BLaER1 (cell line): ENCODE data around the gene PABPC1L2B.
"Not testable (repeated sequence)": the region's sequence is repeated elsewhere in the genome, so short reads cannot be mapped to it uniquely, and the experiment has no call there.

Experiments
- H3K27ac ChIP-seq: shearing (Covaris generic); formaldehyde crosslinking; 2 replicates; pipeline ENCODE4 v1.8.1; 2022
- H3K27me3 ChIP-seq: shearing (Covaris generic); formaldehyde crosslinking; 2 replicates; pipeline ENCODE4 v1.8.1; 2022
- H3K36me3 ChIP-seq: shearing (Covaris generic); formaldehyde crosslinking; 2 replicates; pipeline ENCODE4 v1.8.1; 2022
- H3K4me1 ChIP-seq: shearing (Covaris generic); formaldehyde crosslinking; 2 replicates; pipeline ENCODE4 v1.8.1; 2022
- H3K4me2 ChIP-seq: shearing (Covaris generic); formaldehyde crosslinking; 2 replicates; pipeline ENCODE4 v1.8.1; 2022
- H3K4me3 ChIP-seq: shearing (Covaris generic); formaldehyde crosslinking; 2 replicates; pipeline ENCODE4 v1.8.1; 2022
- H3K9ac ChIP-seq: shearing (Covaris generic); formaldehyde crosslinking; 2 replicates; pipeline ENCODE4 v1.8.1; 2022
- H3K9me3 ChIP-seq: shearing (Covaris generic); formaldehyde crosslinking; 2 replicates; pipeline ENCODE4 v1.8.1; 2022
- H4K20me1 ChIP-seq: shearing (Covaris generic); formaldehyde crosslinking; 2 replicates; pipeline ENCODE4 v1.8.1; 2022
- Cebpa-rat ChIP-seq: shearing (Covaris generic); IDR thresholded peaks from 2 replicates; pipeline ENCODE4 v1.8.1; 2022

Gene PABPC1L2B

DNA sequence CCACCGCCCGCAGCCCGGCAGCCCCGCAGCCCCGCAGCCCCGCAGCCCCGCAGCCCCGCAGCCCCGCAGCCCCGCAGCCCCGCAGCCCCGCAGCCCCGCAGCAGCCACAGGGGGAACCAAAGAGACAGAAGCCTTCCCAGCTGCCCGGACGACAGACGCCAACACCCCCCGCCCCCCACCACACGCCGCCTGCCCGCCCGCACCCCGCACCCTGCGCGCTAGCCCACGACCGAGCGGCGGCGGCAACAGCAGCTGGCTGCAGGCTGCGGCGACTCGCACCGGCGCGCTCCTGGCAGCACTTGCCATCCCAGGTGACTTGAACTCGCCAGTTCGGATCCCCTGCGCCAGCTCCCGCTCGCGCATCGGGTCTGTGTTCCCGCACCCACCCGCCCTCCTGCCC lies at the start of gene PABPC1L2B:
Gene PABPC1L2B (plus strand): TSS at position 207 of the 400 bp plus-strand sequence. CDS start 704 bp downstream, outside the sequence.
- H3K9ac ChIP-seq, H3K36me3 ChIP-seq, H3K9me3 ChIP-seq, H3K27me3 ChIP-seq, H3K4me2 ChIP-seq, H3K4me1 ChIP-seq, H3K27ac ChIP-seq, H4K20me1 ChIP-seq, H3K4me3 ChIP-seq: not testable (repeated sequence)

DNA sequence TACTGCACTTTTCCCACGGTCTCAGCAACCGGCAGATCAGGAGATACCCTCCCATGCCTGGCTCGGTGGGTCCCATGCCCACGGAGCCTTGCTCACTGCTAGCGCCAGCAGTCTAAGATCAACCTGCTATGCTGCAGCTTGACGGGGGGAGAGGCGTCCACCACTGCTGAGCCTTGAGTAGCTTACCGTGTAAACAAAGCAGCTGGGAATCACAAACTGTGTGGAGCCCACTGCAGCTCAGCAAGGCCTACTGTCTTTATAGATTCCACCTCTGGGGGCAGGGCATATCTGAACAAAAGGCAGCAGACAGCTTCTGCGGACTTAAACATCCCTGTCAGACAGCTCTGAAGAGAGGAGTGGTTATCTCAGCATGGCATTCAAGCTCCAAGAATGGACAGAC lies 42.8 kb upstream of the PABPC1L2B start:
- H3K27me3 ChIP-seq, H3K4me3 ChIP-seq, H3K27ac ChIP-seq, H3K9me3 ChIP-seq, H3K4me2 ChIP-seq, H4K20me1 ChIP-seq, H3K4me1 ChIP-seq, H3K36me3 ChIP-seq, H3K9ac ChIP-seq: not testable (repeated sequence)

DNA sequence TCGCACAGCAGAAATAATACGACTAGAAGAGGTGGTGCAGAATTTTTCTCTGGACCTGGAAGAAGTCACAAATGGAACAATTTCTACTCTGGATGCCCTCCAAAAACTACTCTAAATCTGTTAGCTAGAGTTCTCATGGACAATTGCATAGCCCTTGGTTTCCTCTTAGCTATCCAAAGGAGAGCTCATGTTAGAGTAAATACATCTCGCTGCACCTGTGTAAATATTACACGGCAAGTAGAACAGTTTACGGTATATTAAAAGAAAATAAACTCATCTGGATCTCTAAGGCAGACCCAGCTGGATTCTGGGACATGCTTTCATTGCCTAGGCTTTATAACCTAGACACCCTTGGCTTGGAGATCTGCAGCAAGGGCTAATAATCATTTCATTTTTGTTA lies 30.9 kb upstream of the PABPC1L2B start:
- not testable (repeated sequence) for H3K27me3 ChIP-seq, H3K4me2 ChIP-seq, H3K36me3 ChIP-seq

DNA sequence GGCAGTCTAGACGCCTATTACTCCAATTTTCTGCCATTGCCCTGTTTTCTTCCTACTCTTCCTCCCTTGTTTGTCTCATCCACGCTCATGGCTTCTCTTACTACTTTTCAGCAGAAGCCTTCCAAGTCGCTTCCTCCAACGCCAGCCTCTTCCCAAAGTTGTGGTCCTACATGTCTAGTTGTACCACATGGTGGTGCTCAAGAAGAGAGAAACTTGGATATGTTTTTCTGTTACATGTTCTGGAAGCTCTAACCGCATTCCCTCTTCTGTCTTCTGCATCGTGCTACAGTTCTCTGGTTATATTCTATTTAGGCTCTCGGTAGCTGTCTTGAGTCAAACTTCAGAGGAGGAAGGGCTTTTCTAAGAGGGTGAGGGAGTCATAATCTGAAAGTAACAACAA lies 27.9 kb upstream of the PABPC1L2B start:
- not testable (repeated sequence) for H3K27ac ChIP-seq, H3K9ac ChIP-seq, H3K4me2 ChIP-seq, H3K9me3 ChIP-seq, H3K4me1 ChIP-seq, H3K36me3 ChIP-seq, H4K20me1 ChIP-seq, H3K4me3 ChIP-seq, H3K27me3 ChIP-seq

More for the DNA sequence above, 30.9 kb upstream of the PABPC1L2B start:
- not testable (repeated sequence) for H3K4me3 ChIP-seq, H3K9ac ChIP-seq, H3K4me1 ChIP-seq, H3K9me3 ChIP-seq, H4K20me1 ChIP-seq, H3K27ac ChIP-seq

DNA sequence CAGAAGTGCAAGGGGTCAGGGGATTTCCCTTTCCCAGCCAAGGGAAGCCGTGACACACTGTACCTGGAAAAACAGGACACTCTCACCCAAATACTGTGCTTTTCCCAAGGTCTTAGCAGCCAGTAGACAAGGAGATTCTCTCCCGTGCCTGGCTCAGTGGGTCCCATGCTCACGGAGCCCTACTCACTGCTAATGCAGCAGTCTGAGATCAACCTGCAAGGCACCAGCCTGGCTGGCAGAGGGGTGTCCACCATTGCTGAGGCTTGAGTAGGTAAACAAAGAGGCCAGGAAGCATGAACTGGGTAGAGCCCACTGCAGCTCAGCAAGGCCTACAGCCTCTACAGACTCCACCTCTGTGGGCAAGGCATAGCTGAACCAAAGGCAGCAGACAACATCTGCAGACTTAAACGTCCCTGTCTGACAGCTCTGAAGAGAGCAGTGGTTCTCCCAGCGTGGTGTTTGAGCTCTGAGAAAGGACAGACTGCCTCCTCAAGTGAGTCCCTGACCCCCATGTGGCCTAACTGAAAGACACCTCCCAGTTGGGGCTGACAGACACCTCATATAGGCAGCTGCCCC lies 21.8 kb upstream of the PABPC1L2B start:
- not testable (repeated sequence) for H3K4me1 ChIP-seq, H3K36me3 ChIP-seq, H3K4me3 ChIP-seq, H3K9me3 ChIP-seq, H3K9ac ChIP-seq, H3K27ac ChIP-seq, H4K20me1 ChIP-seq, H3K4me2 ChIP-seq
- peaks cover 39% of the 10 kb centered on the region for H3K27me3 ChIP-seq

DNA sequence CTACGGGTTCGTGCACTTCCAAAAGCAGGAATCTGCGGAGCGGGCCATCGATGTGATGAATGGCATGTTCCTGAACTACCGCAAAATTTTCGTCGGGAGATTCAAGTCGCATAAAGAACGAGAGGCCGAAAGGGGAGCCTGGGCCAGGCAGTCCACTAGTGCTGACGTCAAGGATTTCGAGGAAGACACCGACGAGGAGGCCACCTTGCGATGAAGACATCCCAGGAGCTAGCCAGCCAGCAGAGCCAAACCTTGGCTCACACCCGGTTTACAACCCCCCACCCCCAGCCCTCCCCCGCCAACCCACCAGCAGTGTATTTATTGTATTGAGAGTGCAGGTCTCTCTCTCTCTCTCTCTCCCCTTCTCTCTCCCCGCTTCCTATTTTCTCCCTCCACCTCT lies 1.3 kb downstream of the PABPC1L2B start:
- not testable (repeated sequence) for H3K4me1 ChIP-seq, H4K20me1 ChIP-seq, H3K4me3 ChIP-seq, H3K36me3 ChIP-seq, H3K9me3 ChIP-seq, H3K9ac ChIP-seq, H3K27me3 ChIP-seq, H3K4me2 ChIP-seq, H3K27ac ChIP-seq

DNA sequence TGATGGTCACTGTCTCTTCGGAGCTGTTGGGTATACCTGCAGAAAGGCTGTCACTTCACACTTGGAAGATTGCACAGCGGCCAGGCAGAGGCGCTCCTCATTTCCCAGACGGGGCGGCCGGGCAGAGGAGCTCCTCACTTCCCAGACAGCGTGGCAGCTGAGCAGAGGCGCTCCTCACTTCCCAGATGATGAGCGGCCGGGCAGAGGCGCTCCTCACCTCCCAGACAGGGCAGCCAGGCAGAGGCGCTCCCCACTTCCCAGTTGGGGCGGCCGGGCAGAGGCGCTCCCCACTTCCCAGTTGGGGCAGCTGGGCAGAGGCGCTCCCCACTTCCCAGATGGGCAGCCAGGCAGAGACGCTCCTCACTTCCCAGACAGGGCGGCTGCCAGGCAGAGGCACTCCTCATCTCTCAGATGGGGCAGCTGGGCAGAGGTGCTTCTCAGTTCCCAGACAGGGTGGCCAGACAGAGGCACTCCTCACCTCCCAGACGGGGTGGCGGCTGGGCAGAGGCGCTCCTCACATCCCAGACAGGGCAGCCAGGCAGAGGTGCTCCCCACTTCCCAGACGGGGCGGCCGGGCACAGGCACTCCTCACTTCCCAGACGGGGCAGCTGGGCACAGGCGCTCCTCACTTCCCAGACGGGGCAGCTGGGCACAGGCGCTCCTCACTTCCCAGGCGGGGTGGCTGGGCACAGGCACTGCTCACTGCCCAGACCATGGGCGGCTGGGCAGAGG lies 18.8 kb downstream of the PABPC1L2B start:
- Histone ChIP-seq H3K36me3 (no peaks in the 10 kb centered on the region), H3K4me1 (no peaks in the 10 kb centered on the region), H4K20me1 (no peaks in the 10 kb centered on the region), H3K27ac (no peak overlapping the region), H3K9ac (no peak overlapping the region), H3K4me3 (no peak overlapping the region), H3K27me3 (peaks cover 15% of the 10 kb centered on the region), H3K4me2 (no peak overlapping the region), H3K9me3 (peaks cover 36% of the 10 kb centered on the region)
- TF ChIP-seq Cebpa-rat, result no peak

DNA sequence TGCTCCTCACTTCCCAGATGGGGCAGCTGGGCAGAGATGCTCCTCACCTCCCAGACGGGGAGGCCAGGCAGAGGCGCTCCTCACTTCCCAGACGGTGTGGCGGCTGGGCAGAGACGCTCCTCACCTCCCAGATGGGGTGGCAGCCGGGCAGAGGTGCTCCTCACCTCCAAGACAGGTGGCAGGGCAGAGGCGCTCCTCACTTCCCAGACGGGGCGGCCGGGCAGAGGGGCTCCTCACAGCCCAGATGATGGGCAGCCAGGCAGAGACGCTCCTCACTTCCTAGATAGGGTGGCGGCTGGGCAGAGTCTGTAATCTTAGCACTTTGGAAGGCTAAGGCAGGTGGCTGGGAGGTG lies 19.3 kb downstream of the PABPC1L2B start:
- Histone ChIP-seq H3K27me3 (peaks cover 15% of the 10 kb centered on the region), H3K9me3 (peaks cover 36% of the 10 kb centered on the region)
- not testable (repeated sequence) for H3K27ac ChIP-seq, H4K20me1 ChIP-seq, H3K4me2 ChIP-seq, H3K9ac ChIP-seq, H3K4me3 ChIP-seq, H3K4me1 ChIP-seq, H3K36me3 ChIP-seq

DNA sequence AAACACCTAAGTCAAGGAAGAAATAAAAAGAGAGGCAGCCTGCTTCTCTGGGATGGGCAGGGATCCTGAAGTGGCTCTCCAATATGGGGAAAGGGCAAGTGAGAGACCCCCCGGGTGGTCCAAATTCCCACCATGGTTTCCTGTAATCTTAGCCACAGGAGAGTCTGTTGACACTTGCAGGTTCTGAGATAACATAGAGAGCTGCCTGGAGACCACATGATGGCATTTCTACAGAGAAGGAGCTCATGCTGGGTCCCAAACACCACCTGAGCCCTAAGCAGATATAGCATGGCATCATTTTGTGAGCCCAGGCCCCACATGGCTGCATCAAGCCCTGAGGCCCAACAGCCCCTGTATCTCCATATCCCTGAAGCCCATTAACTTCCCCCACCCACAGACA lies 26.1 kb downstream of the PABPC1L2B start:
- H3K4me1 ChIP-seq, result no peaks in the 10 kb centered on the region
- H3K27ac ChIP-seq, result no peak overlapping the region
- no peaks in the 10 kb centered on the region for H3K36me3 ChIP-seq
- H3K27me3 ChIP-seq, result peaks cover 36% of the 10 kb centered on the region
- H4K20me1 ChIP-seq, result peaks cover 7% of the 10 kb centered on the region; the same call in 1 of the 2 replicates
- H3K4me3 ChIP-seq, result no peak overlapping the region
- H3K9me3 ChIP-seq, result peaks cover 8% of the 10 kb centered on the region
- no peak overlapping the region for H3K9ac ChIP-seq
- no peak for TF ChIP-seq Cebpa-rat
- H3K4me2 ChIP-seq, result no peak overlapping the region
